Middle frontal gyrus (tissue), 1 donor: Measurements from ENCODE around the gene MLLT3.

ENCODE experiments used
- DNase-seq: peaks from one replicate; pipeline ENCODE4 v3.0.0-alpha.2; 2015; ENCODE audit warnings: low spot score; ENCODE audit errors: extremely low spot score

MLLT3 gene

GRCh38 chr9:20427359-20427758, 194.9 kb downstream of the MLLT3 start:
- DNase-seq = no peak

GRCh38 chr9:20426019-20426418, 196.3 kb downstream of the MLLT3 start:
- no peak for DNase-seq

GRCh38 chr9:20419533-20419932, 202.8 kb downstream of the MLLT3 start:
- DNase-seq = no peak

GRCh38 chr9:20418485-20418884, 203.8 kb downstream of the MLLT3 start:
- DNase-seq = no peak

- no peak for DNase-seq
Observed at GRCh38 chr9:20417373-20418080, 204.8 kb downstream of the MLLT3 start.

- DNase-seq = no peak
Observed at GRCh38 chr9:20414150-20414549, 208.1 kb downstream of the MLLT3 start.

- no peak for DNase-seq
Observed at GRCh38 chr9:20409321-20410092, 212.8 kb downstream of the MLLT3 start.

- no peak for DNase-seq
Observed at GRCh38 chr9:20408513-20408912, 213.8 kb downstream of the MLLT3 start.

GRCh38 chr9:20407013-20407412, 215.3 kb downstream of the MLLT3 start:
- DNase-seq = no peak

- no peak for DNase-seq
Observed at GRCh38 chr9:20406344-20406743, 216.0 kb downstream of the MLLT3 start.

GRCh38 chr9:20405616-20406015, 216.7 kb downstream of the MLLT3 start:
- DNase-seq = no peak

GRCh38 chr9:20405078-20405477, 217.2 kb downstream of the MLLT3 start:
- no peak for DNase-seq

- DNase-seq = no peak
Observed at GRCh38 chr9:20404192-20404813, 218.0 kb downstream of the MLLT3 start.

- no peak for DNase-seq
Observed at GRCh38 chr9:20403346-20403745, 219.0 kb downstream of the MLLT3 start.

GRCh38 chr9:20402273-20402875, 219.9 kb downstream of the MLLT3 start:
- DNase-seq = no peak

GRCh38 chr9:20398536-20399338, 223.6 kb downstream of the MLLT3 start:
- no peak for DNase-seq

- no peak for DNase-seq
Observed at GRCh38 chr9:20397348-20397747, 225.0 kb downstream of the MLLT3 start.

GRCh38 chr9:20396509-20396908, 225.8 kb downstream of the MLLT3 start:
- DNase-seq = no peak

- no peak for DNase-seq
Observed at GRCh38 chr9:20395651-20396050, 226.6 kb downstream of the MLLT3 start.

GRCh38 chr9:20394969-20395368, 227.3 kb downstream of the MLLT3 start:
- DNase-seq = no peak

GRCh38 chr9:20391208-20391607, 231.1 kb downstream of the MLLT3 start:
- no peak for DNase-seq
